HEK293T (cell line): ENCODE results near the gene CADM2.

Source experiments
- ARNT ChIP-seq: fragments of 450-650 bp; IDR thresholded peaks from 2 replicates; pipeline ENCODE4 v1.6.1; 2017; ENCODE audit warnings: mild to moderate bottlenecking
- BHLHE40 ChIP-seq: fragments of 450-650 bp; IDR thresholded peaks from 2 replicates; pipeline ENCODE4 v1.6.1; 2016; ENCODE audit warnings: mild to moderate bottlenecking, moderate library complexity, borderline replicate concordance
- ELF4 ChIP-seq: fragments of 450-650 bp; IDR thresholded peaks from 2 replicates; pipeline ENCODE4 v1.6.1; 2017; ENCODE audit warnings: antibody characterized with exemption
- FOXA1 ChIP-seq: fragments of 450-650 bp; IDR thresholded peaks from 2 replicates; pipeline ENCODE4 v1.6.1; 2016; ENCODE audit warnings: mild to moderate bottlenecking
- FOXM1 ChIP-seq: fragments of 450-650 bp; IDR thresholded peaks from 2 replicates; pipeline ENCODE4 v1.6.1; 2017; ENCODE audit warnings: mild to moderate bottlenecking, borderline replicate concordance
- L3MBTL2 ChIP-seq: fragments of 450-650 bp; conservative IDR thresholded peaks from 2 replicates; pipeline ENCODE4 v1.6.1; 2016; ENCODE audit warnings: mild to moderate bottlenecking
- NFRKB ChIP-seq: fragments of 450-650 bp; IDR thresholded peaks from 2 replicates; pipeline ENCODE4 v1.6.1; 2016; ENCODE audit warnings: mild to moderate bottlenecking, moderate library complexity
- SUZ12 ChIP-seq: fragments of 450-650 bp; IDR thresholded peaks from 2 replicates; pipeline ENCODE4 v1.6.1; 2016; ENCODE audit warnings: mild to moderate bottlenecking
- ZNF384 ChIP-seq: fragments of 450-650 bp; IDR thresholded peaks from 2 replicates; pipeline ENCODE4 v1.6.1; 2016
- TF ChIP-seq, protein P1 (sequence below): fragments of 450-650 bp; IDR thresholded peaks from 2 replicates; pipeline ENCODE4 v1.6.1; 2016

DNA sequence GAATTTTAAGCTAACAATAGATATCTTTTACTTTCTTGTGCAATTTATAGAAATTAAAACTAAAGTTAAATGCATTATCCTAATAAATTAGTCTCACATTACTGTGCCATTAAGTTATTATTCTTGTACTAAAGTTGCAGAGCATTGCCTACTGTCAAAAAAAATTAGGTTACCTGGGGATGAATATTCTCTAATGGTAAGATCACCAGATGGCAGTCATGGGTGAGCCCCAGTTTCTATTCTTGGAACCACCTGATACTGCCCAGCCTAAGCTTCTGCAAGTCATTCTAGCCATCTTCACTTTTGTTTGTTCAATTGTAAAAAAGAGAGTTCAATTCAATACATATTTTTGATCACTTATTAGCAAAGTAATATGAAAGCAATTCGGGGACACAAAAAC lies 213.2 kb downstream of the CADM2 start:
- TF ChIP-seq ARNT = no peak
- TF ChIP-seq, protein P1, sequence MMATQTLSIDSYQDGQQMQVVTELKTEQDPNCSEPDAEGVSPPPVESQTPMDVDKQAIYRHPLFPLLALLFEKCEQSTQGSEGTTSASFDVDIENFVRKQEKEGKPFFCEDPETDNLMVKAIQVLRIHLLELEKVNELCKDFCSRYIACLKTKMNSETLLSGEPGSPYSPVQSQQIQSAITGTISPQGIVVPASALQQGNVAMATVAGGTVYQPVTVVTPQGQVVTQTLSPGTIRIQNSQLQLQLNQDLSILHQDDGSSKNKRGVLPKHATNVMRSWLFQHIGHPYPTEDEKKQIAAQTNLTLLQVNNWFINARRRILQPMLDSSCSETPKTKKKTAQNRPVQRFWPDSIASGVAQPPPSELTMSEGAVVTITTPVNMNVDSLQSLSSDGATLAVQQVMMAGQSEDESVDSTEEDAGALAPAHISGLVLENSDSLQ = no peak
- TF ChIP-seq FOXM1 = no peak
- no peak for TF ChIP-seq BHLHE40
- no peak for TF ChIP-seq SUZ12
- no peak for TF ChIP-seq FOXA1
- no peak for TF ChIP-seq ZNF384
- no peak for TF ChIP-seq NFRKB
- no peak for TF ChIP-seq L3MBTL2
- no peak for TF ChIP-seq ELF4
